Activated naive CD4-positive, alpha-beta T cell treated with anti-CD3 and anti-CD28 coated beads, Interleukin-2, amount 50 U/mL, for 72 hours (primary cell): Measurements from ENCODE around the gene SLF1. TPM values are rescaled to one million over a fixed set of nuclear protein-coding genes. Genes with fewer than 3 reads are reported as not detected.

Experiments
- ATAC-seq, 2 donors: fragments of 150-1000 bp; cut with Tn5 transposase; 2 replicates each; pipeline ENCODE4 v1.10.0; 2021; ENCODE audit warnings: mild to moderate bottlenecking in 2 of 2, moderate library complexity in 2 of 2
- DNase-seq, 2 donors: peaks; one replicate each; pipeline ENCODE4 v3.0.0; 2021 to 2022; ENCODE audit warnings: low spot score in 2 of 2
- H3K27ac Mint-ChIP-seq, 2 donors: one replicate each; pipeline ENCODE4 v1.8.0; 2022; ENCODE audit warnings: mild to moderate bottlenecking in 2 of 2, mixed read lengths in 2 of 2
- H3K36me3 Mint-ChIP-seq, 2 donors: one replicate each; pipeline ENCODE4 v1.8.0; 2022; ENCODE audit warnings: mixed read lengths in 2 of 2
- H3K9me3 Mint-ChIP-seq, 2 donors: one replicate each; pipeline ENCODE4 v1.8.0; 2022; ENCODE audit warnings: mixed read lengths in 2 of 2
- total RNA-seq, 2 donors: library from RNA; stranded (reverse); gene quantifications; one replicate each; pipeline ENCODE4 v1.2.3, GENCODE V29; 2022

SLF1 gene
- total RNA-seq, 2 donors from 2014 or later, result 16.2 to 19.4 TPM

DNA sequence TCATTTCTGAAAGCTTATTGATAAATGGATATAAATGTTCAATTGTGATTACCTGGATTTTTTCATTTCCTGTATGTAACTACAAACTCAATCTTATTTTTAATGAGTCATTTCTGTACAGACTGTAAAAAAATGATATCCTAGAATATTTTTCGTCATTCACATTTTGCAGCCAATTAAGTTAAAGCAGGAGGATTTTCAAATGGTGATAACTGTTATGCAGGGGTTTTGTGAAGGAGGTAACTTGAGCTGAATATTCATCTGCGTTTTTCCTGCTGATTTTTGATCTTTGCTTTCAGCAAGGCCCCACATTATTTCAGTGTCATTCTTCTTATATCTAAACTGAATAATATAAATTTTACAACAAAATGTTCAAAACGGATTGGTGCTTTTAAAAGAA, 74.1 kb downstream of the SLF1 start:
- DNase-seq (no peak), ATAC-seq (no peak)
- Mint-ChIP-seq H3K27ac (no peak overlapping the region), H3K9me3 (no peaks in the 10 kb centered on the region), H3K36me3 (peaks cover 4 to 10% of the 10 kb centered on the region in 2 donors)

- no peak overlapping the region for H3K27ac Mint-ChIP-seq
- no peaks in the 10 kb centered on the region for H3K9me3 Mint-ChIP-seq
- DNase-seq, result no peak
- H3K36me3 Mint-ChIP-seq, result peaks cover 4 to 9% of the 10 kb centered on the region in 2 donors
- peak in 1 of 2 donors; percentile 48 for ATAC-seq
Measured at GRCh38 chr5:94693043-94693822, 74.8 kb downstream of the SLF1 start.

DNA sequence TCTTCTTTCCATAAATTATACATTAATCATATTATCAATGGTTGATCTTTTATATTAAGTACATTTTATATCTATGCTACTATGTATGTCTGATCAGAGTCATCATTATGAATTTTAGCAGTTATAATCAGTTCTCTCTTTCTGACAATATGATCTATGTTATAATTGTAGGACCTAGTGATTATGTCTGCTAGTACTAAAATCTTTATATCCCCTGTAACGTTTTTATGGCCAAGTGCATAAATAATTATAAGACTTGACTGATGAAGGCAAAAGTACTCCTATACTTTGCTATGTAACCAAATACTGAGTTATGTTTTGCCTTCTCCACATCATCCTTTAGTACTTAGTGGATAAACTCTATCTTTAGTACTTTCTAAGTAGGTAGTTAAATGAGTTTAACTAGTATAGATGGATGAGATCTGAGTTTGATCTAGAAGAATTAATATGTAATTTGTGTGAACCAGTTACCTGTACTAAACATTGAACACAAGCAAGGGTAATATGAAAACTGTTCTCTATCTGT, 75.4 kb downstream of the SLF1 start:
- DNase-seq, result no peak
- Mint-ChIP-seq H3K36me3 (peaks cover 4 to 9% of the 10 kb centered on the region in 2 donors), H3K9me3 (no peaks in the 10 kb centered on the region), H3K27ac (no peak overlapping the region)
- ATAC-seq, result no peak

GRCh38 chr5:94694671-94695070, 76.2 kb downstream of the SLF1 start:
- Mint-ChIP-seq H3K36me3 (peaks cover 4 to 9% of the 10 kb centered on the region in 2 donors), H3K27ac (no peak overlapping the region)

DNA sequence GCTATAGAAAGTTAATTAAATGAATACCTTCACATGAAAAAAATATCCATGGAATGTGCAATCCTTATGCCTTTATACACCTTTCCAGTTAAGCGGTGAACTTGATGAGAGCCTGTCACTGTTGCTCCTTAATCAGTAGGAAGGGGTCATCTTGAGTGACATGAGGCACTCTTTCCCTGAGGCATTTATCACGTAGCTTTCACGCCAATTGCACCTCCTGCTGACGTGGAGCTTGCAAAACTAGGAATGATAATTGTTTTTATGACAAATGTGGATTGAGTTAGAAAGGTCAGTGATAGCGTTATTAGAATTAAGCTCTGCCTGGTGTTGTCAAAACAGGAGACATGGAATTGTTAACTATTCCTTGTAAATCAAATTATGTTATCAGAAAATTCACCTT, 79.7 kb downstream of the SLF1 start:
- no peak overlapping the region for H3K27ac Mint-ChIP-seq
- H3K36me3 Mint-ChIP-seq, result no peaks in the 10 kb centered on the region
- ATAC-seq (no peak), DNase-seq (no peak)
- H3K9me3 Mint-ChIP-seq, result no peaks in the 10 kb centered on the region

More at GRCh38 chr5:94694671-94695070, 76.2 kb downstream of the SLF1 start:
- ATAC-seq (no peak), DNase-seq (no peak)
- no peaks in the 10 kb centered on the region for H3K9me3 Mint-ChIP-seq

GRCh38 chr5:94699562-94699961, 81.1 kb downstream of the SLF1 start:
- DNase-seq, result no peak
- no peaks in the 10 kb centered on the region for H3K9me3 Mint-ChIP-seq
- ATAC-seq, result no peak
- no peak overlapping the region for H3K27ac Mint-ChIP-seq
- no peaks in the 10 kb centered on the region for H3K36me3 Mint-ChIP-seq

- no peaks in the 10 kb centered on the region for H3K36me3 Mint-ChIP-seq
- no peak for DNase-seq
- H3K9me3 Mint-ChIP-seq, result no peaks in the 10 kb centered on the region
- ATAC-seq, result peak; percentile 80 to 92
- H3K27ac Mint-ChIP-seq, result no peak overlapping the region
Measured at GRCh38 chr5:94700592-94700991, 82.1 kb downstream of the SLF1 start.

DNA sequence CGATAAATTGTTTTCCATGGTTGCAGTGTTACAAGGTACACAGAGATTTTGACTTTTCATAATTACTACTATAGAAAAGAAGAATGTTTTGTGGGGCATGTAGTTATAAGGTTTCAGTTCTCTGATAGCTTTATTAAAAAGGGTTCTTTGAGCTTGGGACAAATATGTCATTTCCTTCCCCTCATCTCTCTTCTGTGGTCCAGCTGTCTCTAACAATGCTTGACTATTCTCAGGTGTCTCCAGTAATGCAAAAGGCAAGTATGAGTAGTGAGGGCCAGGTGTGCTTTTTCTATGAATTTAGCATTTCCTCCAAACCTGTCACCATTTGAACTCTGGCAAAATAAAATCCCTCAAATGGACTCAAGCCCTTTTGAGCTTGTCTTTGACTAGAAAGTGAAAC, 84.3 kb downstream of the SLF1 start:
- no peaks in the 10 kb centered on the region for H3K9me3 Mint-ChIP-seq
- H3K27ac Mint-ChIP-seq, result no peak overlapping the region
- no peaks in the 10 kb centered on the region for H3K36me3 Mint-ChIP-seq
- DNase-seq (no peak), ATAC-seq (peak in 1 of 2 donors; percentile 76)

GRCh38 chr5:94705427-94705826, 87.0 kb downstream of the SLF1 start:
- no peak overlapping the region for H3K27ac Mint-ChIP-seq

GRCh38 chr5:94707359-94707758, 88.9 kb downstream of the SLF1 start:
- Mint-ChIP-seq H3K36me3 (peaks cover 2 to 9% of the 10 kb centered on the region in 2 donors), H3K9me3 (no peaks in the 10 kb centered on the region), H3K27ac (no peak overlapping the region)
- DNase-seq (no peak), ATAC-seq (no peak)

More at GRCh38 chr5:94705427-94705826, 87.0 kb downstream of the SLF1 start:
- no peaks in the 10 kb centered on the region for H3K9me3 Mint-ChIP-seq
- DNase-seq (no peak), ATAC-seq (no peak)
- peaks cover 0 to 5% of the 10 kb centered on the region in 2 donors for H3K36me3 Mint-ChIP-seq

DNA sequence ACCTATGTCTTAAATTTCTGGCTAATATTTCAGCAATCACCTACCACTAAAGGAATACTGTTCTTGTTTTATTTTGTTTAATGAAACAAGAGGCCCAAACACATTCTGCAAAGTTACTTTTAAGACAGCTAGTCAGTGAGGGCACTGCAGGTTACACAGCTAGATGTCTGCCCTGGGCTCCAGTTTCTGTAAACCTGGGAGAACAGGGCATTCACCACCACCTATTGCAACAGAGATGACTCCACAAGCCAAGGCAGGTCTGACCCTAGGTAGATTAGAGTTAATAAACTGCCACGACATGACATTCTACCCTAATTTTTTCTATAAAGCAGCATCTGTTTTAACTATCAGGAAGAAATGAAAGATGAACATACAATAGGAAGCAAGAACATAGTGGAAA, 90.8 kb downstream of the SLF1 start:
- Mint-ChIP-seq H3K27ac (no peak overlapping the region), H3K36me3 (peaks cover 9 to 14% of the 10 kb centered on the region in 2 donors), H3K9me3 (no peaks in the 10 kb centered on the region)
- ATAC-seq (no peak), DNase-seq (no peak)

DNA sequence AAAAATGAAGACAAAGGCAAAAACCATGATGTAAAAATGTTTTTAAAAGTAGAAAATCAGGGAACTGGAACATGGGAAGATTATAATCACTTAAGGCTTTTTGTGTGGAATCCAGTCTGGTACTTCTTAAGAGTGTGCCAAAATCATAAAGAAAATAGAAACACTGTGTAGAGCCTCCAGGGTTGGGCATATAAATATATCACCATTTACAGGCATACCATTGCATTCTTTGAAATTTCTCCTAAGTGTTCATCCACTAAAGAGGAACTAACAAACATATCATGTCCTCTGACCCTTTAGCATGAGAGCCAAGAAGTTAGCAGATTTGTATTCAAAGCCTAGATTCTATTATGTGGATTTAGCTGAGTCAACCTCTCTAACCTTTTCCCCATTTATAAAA, 93.3 kb downstream of the SLF1 start:
- ATAC-seq (no peak), DNase-seq (no peak)
- H3K27ac Mint-ChIP-seq, result no peak overlapping the region
- peaks cover 9 to 14% of the 10 kb centered on the region in 2 donors for H3K36me3 Mint-ChIP-seq
- no peaks in the 10 kb centered on the region for H3K9me3 Mint-ChIP-seq

DNA sequence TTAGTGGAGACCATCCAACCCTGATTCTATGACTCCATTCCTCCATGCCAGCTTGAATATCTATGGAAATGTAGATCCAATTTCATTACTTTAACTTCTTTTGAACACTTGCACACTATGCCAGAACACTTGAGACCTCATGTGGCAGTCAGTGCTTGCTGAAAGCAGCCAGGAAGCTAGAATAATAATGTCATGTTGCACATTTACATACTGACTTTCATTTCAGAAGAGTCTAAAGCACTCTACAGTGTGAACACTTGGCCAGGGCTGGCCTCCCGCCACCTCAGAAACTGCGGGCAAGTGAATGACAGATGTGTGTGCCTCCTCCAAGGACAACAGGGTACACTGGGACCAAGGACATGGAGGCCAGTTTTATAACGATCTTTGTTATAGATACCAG, 97.3 kb downstream of the SLF1 start:
- DNase-seq (no peak), ATAC-seq (no peak)
- no peak overlapping the region for H3K27ac Mint-ChIP-seq
- no peaks in the 10 kb centered on the region for H3K9me3 Mint-ChIP-seq
- peaks cover 5 to 14% of the 10 kb centered on the region in 2 donors for H3K36me3 Mint-ChIP-seq

DNA sequence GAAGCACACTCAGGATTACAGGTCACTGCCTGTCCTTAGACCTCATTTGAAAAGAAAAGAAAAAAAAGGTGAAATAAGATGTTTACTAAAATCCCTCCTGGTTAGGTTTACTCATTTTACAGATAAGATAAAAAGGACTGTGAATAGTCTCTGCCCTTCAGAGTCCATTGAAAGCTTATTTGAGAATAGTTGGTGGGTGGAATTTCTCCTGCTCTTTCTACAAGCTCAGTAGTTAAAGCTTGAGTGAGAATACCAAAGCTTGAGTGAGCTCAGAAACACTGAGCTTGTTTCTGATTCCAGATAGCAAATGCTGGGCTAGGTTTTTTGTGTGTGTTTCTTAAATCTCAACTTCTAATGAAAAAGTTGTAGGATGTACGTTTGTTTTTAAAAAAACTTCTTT, 106.7 kb downstream of the SLF1 start:
- ATAC-seq (no peak), DNase-seq (no peak)
- Mint-ChIP-seq H3K9me3 (no peaks in the 10 kb centered on the region), H3K36me3 (no peaks in the 10 kb centered on the region), H3K27ac (no peak overlapping the region)

- ATAC-seq (no peak), DNase-seq (no peak)
- no peaks in the 10 kb centered on the region for H3K9me3 Mint-ChIP-seq
- H3K27ac Mint-ChIP-seq, result no peak overlapping the region
- no peaks in the 10 kb centered on the region for H3K36me3 Mint-ChIP-seq
Measured at GRCh38 chr5:94731471-94731870, 113.0 kb downstream of the SLF1 start.

DNA sequence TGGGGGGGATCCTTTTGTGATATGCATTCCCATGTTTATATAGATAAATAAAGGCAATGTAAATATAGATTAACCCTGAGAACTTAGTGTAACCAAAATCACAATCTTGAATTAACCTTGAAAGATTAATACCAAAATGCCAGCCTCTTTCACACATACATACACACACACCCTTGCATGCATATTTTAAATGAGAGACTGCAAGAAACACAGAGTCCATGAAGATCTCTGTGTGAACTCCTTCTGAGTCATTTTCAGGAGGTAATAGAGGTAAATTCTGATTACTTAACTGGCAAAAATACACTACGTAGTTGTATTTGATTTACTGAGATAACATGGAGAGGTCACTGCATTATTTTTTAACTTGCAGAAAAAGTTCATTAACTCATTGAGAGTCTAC, 118.0 kb downstream of the SLF1 start:
- Mint-ChIP-seq H3K9me3 (no peaks in the 10 kb centered on the region), H3K27ac (no peak overlapping the region), H3K36me3 (no peaks in the 10 kb centered on the region)
- no peak for DNase-seq
- ATAC-seq, result no peak

- no peak for DNase-seq
- no peak for ATAC-seq
- no peaks in the 10 kb centered on the region for H3K9me3 Mint-ChIP-seq
- no peak overlapping the region for H3K27ac Mint-ChIP-seq
- no peaks in the 10 kb centered on the region for H3K36me3 Mint-ChIP-seq
Measured at GRCh38 chr5:94740286-94740685, 121.8 kb downstream of the SLF1 start.

DNA sequence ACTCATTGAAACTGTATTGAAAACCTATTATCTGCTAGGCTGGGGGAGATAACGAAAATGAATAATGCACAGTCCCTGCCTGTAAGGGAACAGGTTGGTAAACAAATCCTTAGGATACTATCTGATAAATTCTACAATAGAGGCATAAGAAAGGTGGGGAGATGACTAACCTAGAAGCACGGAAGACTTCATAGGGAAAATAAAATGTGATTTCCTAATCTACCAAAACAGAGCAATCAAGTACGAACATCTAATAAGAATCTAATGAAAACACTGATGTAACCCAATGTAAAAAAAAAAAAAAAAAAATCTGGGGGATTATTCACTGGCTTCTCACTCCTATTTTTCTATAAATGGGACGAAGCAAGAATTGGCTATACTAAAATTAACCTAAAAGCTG, 124.4 kb downstream of the SLF1 start:
- ATAC-seq, result no peak
- Mint-ChIP-seq H3K36me3 (no peaks in the 10 kb centered on the region), H3K27ac (no peak overlapping the region), H3K9me3 (no peaks in the 10 kb centered on the region)
- DNase-seq, result no peak
